Stimulated activated naive B cell treated with anti-CD40 and anti-IgM and Interleukin-4, amounts not matched to agents 10 μg/mL and 1 μg/mL and 100 μg/mL, for 72 hours (primary cell): ENCODE results near the gene ATP5F1D.
A peak's percentile ranks its signal among the peaks of the same experiment; 100 is the strongest.

Experiments
- ATAC-seq, 2 donors: fragments of 150-1000 bp; cut with Tn5 transposase; replicated peaks; 2 replicates each; pipeline ENCODE4 v1.10.0; 2021; ENCODE audit warnings: moderate library complexity in 1 of 2
- DNase-seq: peaks from one replicate; pipeline ENCODE4 v3.0.0; 2021
- H3K27ac Mint-ChIP-seq: one replicate; pipeline ENCODE4 v1.8.0; 2022; ENCODE audit warnings: mild to moderate bottlenecking, mixed read lengths
- H3K27me3 Mint-ChIP-seq, 2 donors: one replicate each; pipeline ENCODE4 v1.8.0; 2022; ENCODE audit warnings: mixed read lengths in 2 of 2
- H3K36me3 Mint-ChIP-seq, 2 donors: one replicate each; pipeline ENCODE4 v1.8.0; 2022; ENCODE audit warnings: mixed read lengths in 2 of 2, mild to moderate bottlenecking in 1 of 2
- H3K4me1 Mint-ChIP-seq, 2 donors: one replicate each; pipeline ENCODE4 v1.8.0; 2022; ENCODE audit warnings: mixed read lengths in 2 of 2, mild to moderate bottlenecking in 1 of 2
- H3K4me3 Mint-ChIP-seq, 2 donors: one replicate each; pipeline ENCODE4 v1.8.0; 2022; ENCODE audit warnings: mild to moderate bottlenecking in 2 of 2, mixed read lengths in 2 of 2, moderate library complexity in 1 of 2
- H3K9me3 Mint-ChIP-seq, 2 donors: one replicate each; pipeline ENCODE4 v1.8.0; 2022; ENCODE audit warnings: mixed read lengths in 2 of 2, mild to moderate bottlenecking in 1 of 2

ATP5F1D gene

GRCh38 chr19:1214862-1215731, 26.5 kb upstream of the ATP5F1D start:
- Mint-ChIP-seq H3K36me3 (peaks cover 24 to 29% of the 10 kb centered on the region in 2 donors), H3K27me3 (no peaks in the 10 kb centered on the region), H3K27ac (no peak overlapping the region), H3K4me1 (peaks cover 19 to 25% of the 10 kb centered on the region in 2 donors), H3K9me3 (no peaks in the 10 kb centered on the region), H3K4me3 (no peak overlapping the region)
- DNase-seq (no peak), ATAC-seq (no peak)

GRCh38 chr19:1216756-1217155, 24.8 kb upstream of the ATP5F1D start:
- peaks cover 17 to 18% of the 10 kb centered on the region in 2 donors for H3K4me1 Mint-ChIP-seq
- no peak for DNase-seq
- H3K9me3 Mint-ChIP-seq = no peaks in the 10 kb centered on the region
- no peaks in the 10 kb centered on the region for H3K27me3 Mint-ChIP-seq
- H3K36me3 Mint-ChIP-seq = peaks cover 22 to 24% of the 10 kb centered on the region in 2 donors
- H3K27ac Mint-ChIP-seq = no peak overlapping the region
- no peak overlapping the region for H3K4me3 Mint-ChIP-seq
- no peak for ATAC-seq

- Mint-ChIP-seq H3K27me3 (no peaks in the 10 kb centered on the region), H3K4me1 (peaks cover 16% of the 10 kb centered on the region in 2 donors), H3K4me3 (no peak overlapping the region), H3K27ac (no peak overlapping the region), H3K9me3 (no peaks in the 10 kb centered on the region), H3K36me3 (peaks cover 21 to 23% of the 10 kb centered on the region in 2 donors)
- no peak for DNase-seq
- no peak for ATAC-seq
Measured at GRCh38 chr19:1217366-1217765, 24.2 kb upstream of the ATP5F1D start.

GRCh38 chr19:1218751-1219567, 22.6 kb upstream of the ATP5F1D start:
- no peaks in the 10 kb centered on the region for H3K27me3 Mint-ChIP-seq
- DNase-seq = no peak
- no peaks in the 10 kb centered on the region for H3K9me3 Mint-ChIP-seq
- peaks cover 15 to 17% of the 10 kb centered on the region in 2 donors for H3K36me3 Mint-ChIP-seq
- no peak for ATAC-seq
- H3K27ac Mint-ChIP-seq = no peak overlapping the region
- peaks cover 7% of the 10 kb centered on the region in 2 donors for H3K4me1 Mint-ChIP-seq
- no peak overlapping the region for H3K4me3 Mint-ChIP-seq

- H3K4me3 Mint-ChIP-seq = no peak overlapping the region
- DNase-seq = no peak
- no peak overlapping the region for H3K27ac Mint-ChIP-seq
- ATAC-seq = no peak
- peaks cover 13 to 14% of the 10 kb centered on the region in 2 donors for H3K36me3 Mint-ChIP-seq
- H3K4me1 Mint-ChIP-seq = peaks cover 0 to 1% of the 10 kb centered on the region in 2 donors
- no peaks in the 10 kb centered on the region for H3K27me3 Mint-ChIP-seq
- H3K9me3 Mint-ChIP-seq = no peaks in the 10 kb centered on the region
Measured at GRCh38 chr19:1219786-1220476, 21.6 kb upstream of the ATP5F1D start.

- Mint-ChIP-seq H3K4me1 (peaks cover 0 to 1% of the 10 kb centered on the region in 2 donors), H3K27ac (no peak overlapping the region), H3K9me3 (no peaks in the 10 kb centered on the region), H3K4me3 (no peak overlapping the region), H3K27me3 (no peaks in the 10 kb centered on the region), H3K36me3 (peaks cover 11 to 14% of the 10 kb centered on the region in 2 donors)
- ATAC-seq (no peak), DNase-seq (no peak)
Measured at GRCh38 chr19:1220477-1220930, 21.0 kb upstream of the ATP5F1D start.

GRCh38 chr19:1220976-1221903, 20.3 kb upstream of the ATP5F1D start:
- DNase-seq (no peak), ATAC-seq (no peak)
- H3K4me1 Mint-ChIP-seq = peaks cover 0 to 1% of the 10 kb centered on the region in 2 donors
- H3K9me3 Mint-ChIP-seq = no peaks in the 10 kb centered on the region
- no peak overlapping the region for H3K4me3 Mint-ChIP-seq
- peak overlapping the region; percentile 25 for H3K27ac Mint-ChIP-seq
- H3K36me3 Mint-ChIP-seq = peaks cover 8 to 12% of the 10 kb centered on the region in 2 donors
- no peaks in the 10 kb centered on the region for H3K27me3 Mint-ChIP-seq

- Mint-ChIP-seq H3K9me3 (no peaks in the 10 kb centered on the region), H3K27ac (no peak overlapping the region), H3K36me3 (peaks cover 8 to 10% of the 10 kb centered on the region in 2 donors), H3K27me3 (no peaks in the 10 kb centered on the region), H3K4me1 (peaks cover 0 to 1% of the 10 kb centered on the region in 2 donors), H3K4me3 (no peak overlapping the region)
- ATAC-seq (no peak), DNase-seq (no peak)
Measured at GRCh38 chr19:1221904-1222255, 19.7 kb upstream of the ATP5F1D start.

- H3K4me3 Mint-ChIP-seq = no peak overlapping the region
- no peak overlapping the region for H3K27ac Mint-ChIP-seq
- no peaks in the 10 kb centered on the region for H3K9me3 Mint-ChIP-seq
- DNase-seq (no peak), ATAC-seq (peak; percentile 41 to 53)
- H3K36me3 Mint-ChIP-seq = peaks cover 10 to 13% of the 10 kb centered on the region in 2 donors
- peaks cover 0 to 1% of the 10 kb centered on the region in 2 donors for H3K4me1 Mint-ChIP-seq
- no peaks in the 10 kb centered on the region for H3K27me3 Mint-ChIP-seq
Measured at GRCh38 chr19:1222394-1222793, 19.2 kb upstream of the ATP5F1D start.

- ATAC-seq (peak; percentile 67 to 73), DNase-seq (no peak)
- H3K4me1 Mint-ChIP-seq = peaks cover 0 to under 1% of the 10 kb centered on the region in 2 donors
- H3K36me3 Mint-ChIP-seq = peaks cover 12 to 15% of the 10 kb centered on the region in 2 donors
- H3K4me3 Mint-ChIP-seq = no peak overlapping the region
- no peaks in the 10 kb centered on the region for H3K27me3 Mint-ChIP-seq
- H3K27ac Mint-ChIP-seq = no peak overlapping the region
- H3K9me3 Mint-ChIP-seq = no peaks in the 10 kb centered on the region
Measured at GRCh38 chr19:1223018-1223855, 18.3 kb upstream of the ATP5F1D start.

- Mint-ChIP-seq H3K27ac (no peak overlapping the region), H3K36me3 (peaks cover 12 to 16% of the 10 kb centered on the region in 2 donors), H3K27me3 (no peaks in the 10 kb centered on the region), H3K4me3 (no peak overlapping the region), H3K9me3 (no peaks in the 10 kb centered on the region), H3K4me1 (no peaks in the 10 kb centered on the region)
- ATAC-seq (no peak), DNase-seq (no peak)
Measured at GRCh38 chr19:1224047-1224825, 17.3 kb upstream of the ATP5F1D start.

- H3K9me3 Mint-ChIP-seq = no peaks in the 10 kb centered on the region
- ATAC-seq (no peak), DNase-seq (no peak)
- H3K4me3 Mint-ChIP-seq = no peak overlapping the region
- H3K27me3 Mint-ChIP-seq = no peaks in the 10 kb centered on the region
- no peak overlapping the region for H3K27ac Mint-ChIP-seq
- no peaks in the 10 kb centered on the region for H3K4me1 Mint-ChIP-seq
- H3K36me3 Mint-ChIP-seq = peaks cover 12 to 14% of the 10 kb centered on the region in 2 donors
Measured at GRCh38 chr19:1224847-1225246, 16.7 kb upstream of the ATP5F1D start.
